ENCODE measurements around the gene C3.

DNA sequence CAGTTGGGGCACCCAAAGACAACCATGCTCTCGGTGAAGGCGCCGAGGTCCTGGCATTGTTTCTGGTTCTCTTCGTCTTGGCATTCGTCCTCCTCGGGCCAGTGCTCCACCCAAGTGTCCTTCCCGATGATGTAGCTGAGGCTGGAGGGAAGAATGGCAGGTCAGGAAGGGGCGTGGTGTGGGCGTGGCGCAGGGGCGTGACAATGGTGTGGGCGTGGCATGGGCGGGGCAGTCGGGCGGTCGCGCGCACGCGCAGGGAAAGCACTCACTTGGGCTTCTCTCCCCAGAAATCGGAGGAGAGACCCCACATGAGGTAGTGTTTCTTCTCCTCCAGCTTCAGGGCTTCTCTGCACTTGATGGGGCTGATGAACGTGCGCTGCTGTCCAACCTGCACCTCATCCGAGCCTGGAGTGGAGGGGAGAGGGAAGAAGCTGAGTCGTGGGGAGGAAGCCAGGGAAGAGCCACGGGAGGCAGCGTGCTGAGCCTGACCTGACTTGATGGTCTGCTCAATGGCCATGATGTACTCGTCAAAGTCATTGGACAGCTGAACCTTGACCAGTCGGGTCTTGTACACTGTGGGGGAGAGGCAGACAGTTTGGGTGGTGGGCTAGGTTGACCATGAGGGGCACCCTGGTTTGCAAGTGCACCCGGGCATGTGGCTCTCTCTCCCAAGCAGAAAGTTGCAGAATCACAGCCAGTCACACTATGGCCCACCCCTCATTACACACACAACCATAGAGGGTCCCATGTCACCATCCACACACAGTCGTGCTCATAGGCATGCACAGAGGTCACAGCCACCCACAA lies 42.4 kb downstream of the C3 start:
- TF ChIP-seq, protein P1, sequence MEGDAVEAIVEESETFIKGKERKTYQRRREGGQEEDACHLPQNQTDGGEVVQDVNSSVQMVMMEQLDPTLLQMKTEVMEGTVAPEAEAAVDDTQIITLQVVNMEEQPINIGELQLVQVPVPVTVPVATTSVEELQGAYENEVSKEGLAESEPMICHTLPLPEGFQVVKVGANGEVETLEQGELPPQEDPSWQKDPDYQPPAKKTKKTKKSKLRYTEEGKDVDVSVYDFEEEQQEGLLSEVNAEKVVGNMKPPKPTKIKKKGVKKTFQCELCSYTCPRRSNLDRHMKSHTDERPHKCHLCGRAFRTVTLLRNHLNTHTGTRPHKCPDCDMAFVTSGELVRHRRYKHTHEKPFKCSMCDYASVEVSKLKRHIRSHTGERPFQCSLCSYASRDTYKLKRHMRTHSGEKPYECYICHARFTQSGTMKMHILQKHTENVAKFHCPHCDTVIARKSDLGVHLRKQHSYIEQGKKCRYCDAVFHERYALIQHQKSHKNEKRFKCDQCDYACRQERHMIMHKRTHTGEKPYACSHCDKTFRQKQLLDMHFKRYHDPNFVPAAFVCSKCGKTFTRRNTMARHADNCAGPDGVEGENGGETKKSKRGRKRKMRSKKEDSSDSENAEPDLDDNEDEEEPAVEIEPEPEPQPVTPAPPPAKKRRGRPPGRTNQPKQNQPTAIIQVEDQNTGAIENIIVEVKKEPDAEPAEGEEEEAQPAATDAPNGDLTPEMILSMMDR (IDR thresholded peaks at IDR 0.05): no peak
- TF ChIP-seq POLR2AphosphoS5 (IDR thresholded peaks at IDR 0.05; ENCODE audit: low read depth, low read length): no peak

Measured in Panc1 (cell line).